HG03066 (cell line): Measurements from ENCODE around the gene KIAA0232.
"Not testable (repeated sequence)": the region's sequence is repeated elsewhere in the genome, so short reads cannot be mapped to it uniquely, and the experiment has no call there.

Experiments used
- ATAC-seq: cut with Tn5 transposase; IDR thresholded peaks from one replicate; pipeline ENCODE4 v1.9.1; 2021; ENCODE audit warnings: low read depth; ENCODE audit not compliant: unreplicated experiment

KIAA0232 gene

DNA sequence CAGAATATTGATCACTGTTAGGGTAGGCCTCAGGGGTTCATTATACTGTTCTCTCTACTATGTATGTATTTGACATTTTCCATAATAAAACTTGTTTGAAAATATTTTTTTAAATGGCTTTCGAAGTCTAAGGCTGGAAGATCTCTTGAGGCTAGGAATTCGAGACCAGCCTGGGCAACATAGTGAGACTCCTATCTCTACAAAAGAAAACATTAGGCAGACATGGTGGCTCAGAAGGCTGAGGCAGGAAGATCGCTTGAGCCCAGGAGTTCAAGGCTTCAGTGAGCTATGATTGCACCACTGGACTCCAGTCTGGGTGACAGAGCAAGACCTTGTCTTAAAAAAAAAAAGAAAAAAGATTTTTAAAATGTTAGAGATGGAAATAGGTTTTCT lies 111.6 kb downstream of the KIAA0232 start:
- ATAC-seq, result no peak

DNA sequence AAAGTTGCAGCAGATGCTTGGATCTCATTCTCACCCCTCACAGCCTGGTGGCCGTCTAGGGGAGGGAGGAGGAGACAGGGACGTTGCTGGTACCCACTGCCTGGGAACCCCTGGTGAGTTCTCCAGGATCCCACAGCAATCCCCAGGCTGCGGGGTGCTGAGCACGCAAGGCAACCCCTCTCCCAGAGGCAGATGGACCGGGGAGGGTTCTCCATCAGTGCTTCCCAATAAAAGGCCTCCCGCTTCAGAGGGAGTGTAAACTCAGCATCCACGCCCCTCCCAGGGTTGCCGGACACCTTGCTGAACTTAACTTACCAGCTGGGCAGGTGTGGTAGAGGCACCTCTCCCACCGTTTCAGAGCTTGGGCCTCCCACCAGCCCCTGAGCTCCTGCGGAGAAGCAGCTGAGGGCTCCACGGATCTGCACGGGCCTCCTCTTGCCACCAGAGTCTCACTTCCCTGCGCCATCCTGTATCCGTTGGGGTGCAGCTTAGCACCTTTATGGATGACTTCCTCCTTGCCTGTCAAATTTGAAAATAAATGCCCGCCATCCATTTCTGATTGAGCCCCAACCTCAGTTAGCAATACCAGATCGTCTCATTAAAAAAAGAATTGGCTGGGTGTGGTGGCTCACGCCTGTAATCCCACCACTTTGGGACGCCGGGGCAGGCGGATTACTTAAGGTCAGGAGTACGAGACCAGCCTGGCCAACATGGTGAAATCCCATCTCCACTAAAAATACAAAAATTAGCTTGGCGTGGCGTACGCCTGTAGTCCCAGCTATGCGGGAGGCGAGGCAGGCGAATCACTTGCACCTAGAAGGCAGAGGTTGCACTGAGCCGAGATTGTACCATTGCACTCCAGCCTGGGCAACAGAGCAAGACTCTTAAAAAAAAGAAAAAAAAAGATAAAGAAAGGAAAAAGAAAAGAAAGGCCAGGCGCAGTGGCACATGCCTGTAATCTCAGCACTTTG lies 112.3 kb downstream of the KIAA0232 start:
- no peak for ATAC-seq

DNA sequence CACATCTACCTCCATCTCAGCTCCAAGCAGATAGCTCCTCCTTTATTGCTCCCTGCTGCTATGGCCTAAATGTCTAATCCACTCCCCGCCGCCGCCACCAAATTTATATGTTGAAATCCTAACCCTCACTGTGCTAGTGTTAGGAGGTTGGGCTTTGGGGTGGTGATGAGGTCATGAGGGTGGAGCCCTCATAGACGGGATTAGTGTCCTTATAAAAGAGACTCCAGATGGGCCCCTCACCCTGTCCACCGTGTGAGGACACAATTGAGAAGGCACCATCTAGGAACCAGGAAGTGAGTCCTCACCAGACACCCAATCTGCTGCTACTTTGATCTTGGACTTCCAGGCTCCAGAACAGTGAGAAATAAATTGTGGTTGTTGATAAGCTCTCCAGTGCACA lies 113.5 kb downstream of the KIAA0232 start:
- ATAC-seq, result no peak

DNA sequence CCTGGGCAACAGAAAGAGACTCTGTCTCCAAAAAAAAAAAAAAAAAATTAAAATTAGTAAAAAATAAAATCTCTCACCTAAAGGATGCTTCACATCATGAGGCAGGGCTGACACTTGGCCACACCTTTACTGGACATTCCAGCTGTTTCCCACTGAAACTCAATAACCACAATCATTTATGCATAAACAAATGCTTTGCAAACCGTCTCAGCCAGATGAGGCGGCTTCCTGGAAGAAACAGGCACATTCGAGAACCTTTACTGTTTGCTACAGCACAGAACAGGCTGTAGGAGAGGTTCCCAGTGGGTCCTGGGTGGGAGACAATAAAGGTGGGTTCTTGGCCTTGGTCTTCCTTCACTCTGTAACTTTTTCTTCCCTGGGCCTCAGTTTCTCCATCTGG lies 116.2 kb downstream of the KIAA0232 start:
- ATAC-seq, result no peak

DNA sequence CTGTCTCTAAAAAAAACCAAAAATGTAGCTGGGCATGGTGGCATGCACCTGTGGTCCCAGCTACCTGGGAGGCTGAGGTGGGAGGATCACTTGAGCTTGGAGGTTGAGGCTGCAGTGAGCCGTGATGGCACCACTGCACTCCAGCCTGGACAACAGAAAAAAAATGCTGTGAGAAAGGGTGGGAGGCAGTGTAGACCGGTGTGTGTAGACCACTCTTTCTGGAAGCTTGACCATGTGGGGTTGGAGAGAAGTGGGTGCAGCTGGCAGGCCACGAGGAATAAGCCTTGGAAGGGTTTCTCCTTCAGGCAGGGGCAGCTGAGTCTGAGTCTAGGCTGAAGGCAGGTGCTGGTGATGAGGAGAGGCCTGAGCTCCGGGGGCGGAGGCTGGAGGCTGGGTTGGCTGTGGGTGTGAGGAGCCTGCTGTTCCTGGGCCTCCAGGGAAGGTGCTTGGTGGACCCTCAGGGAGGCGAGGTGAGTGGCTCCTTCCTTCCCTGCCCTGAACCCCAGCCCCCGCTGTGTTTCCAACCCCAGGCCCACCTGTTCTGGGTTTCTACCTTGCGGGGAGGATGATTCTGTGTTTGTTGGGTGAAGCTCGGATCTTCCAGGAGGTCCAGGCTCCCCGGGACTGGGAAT lies 117.8 kb downstream of the KIAA0232 start:
- ATAC-seq, result no peak

DNA sequence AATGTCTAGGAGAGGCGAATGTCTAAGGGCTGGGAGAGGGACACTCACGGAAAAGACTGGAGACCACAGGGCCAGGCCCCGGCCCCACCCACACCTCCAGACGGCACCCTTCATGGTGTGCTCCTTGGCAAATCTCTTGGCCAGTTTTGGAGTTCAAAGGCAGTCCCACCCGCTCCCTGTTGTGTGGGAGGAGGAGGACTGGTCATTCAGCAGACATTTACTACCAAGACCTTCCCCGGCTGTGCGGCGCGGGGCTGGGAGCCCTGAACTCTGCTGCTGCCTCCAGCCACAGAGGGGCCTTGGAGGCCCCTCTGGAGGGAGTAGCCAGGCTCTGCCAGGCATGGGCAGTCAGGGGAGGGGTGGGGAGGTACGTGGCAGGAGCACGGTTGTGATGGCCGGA lies 118.4 kb downstream of the KIAA0232 start:
- ATAC-seq, result no peak

DNA sequence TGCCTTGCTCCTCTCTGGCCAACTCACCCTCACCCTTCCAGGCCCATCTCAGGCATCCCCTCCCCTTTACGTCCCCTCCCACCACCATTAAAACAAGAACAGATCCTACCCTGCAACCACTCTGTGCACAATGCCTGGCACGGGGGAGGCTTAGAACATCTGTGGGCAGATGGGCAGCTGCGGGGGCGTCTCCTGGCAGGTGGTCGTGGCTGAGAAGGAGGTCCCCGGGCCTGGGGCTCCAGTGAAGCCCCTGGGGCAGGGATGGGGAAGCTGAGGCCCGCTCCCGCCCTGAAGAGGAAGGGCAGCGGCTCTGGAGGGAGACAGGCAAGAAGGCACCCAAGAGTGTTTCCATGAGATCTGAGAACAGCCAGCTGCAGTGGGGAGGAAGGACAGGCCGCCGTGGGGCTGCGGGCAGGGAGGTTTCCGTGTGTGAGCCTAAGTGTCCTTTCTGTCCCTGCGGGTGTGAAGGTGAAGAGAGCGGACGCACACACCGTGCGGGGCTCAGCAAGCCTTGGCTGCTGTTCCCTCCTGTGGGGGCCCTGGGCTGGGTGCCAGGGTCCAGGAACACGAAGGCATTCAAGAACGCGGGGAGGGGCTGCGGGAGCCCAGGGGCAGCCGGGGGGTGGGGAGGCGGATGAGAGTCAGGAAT lies 119.3 kb downstream of the KIAA0232 start:
- no peak for ATAC-seq

DNA sequence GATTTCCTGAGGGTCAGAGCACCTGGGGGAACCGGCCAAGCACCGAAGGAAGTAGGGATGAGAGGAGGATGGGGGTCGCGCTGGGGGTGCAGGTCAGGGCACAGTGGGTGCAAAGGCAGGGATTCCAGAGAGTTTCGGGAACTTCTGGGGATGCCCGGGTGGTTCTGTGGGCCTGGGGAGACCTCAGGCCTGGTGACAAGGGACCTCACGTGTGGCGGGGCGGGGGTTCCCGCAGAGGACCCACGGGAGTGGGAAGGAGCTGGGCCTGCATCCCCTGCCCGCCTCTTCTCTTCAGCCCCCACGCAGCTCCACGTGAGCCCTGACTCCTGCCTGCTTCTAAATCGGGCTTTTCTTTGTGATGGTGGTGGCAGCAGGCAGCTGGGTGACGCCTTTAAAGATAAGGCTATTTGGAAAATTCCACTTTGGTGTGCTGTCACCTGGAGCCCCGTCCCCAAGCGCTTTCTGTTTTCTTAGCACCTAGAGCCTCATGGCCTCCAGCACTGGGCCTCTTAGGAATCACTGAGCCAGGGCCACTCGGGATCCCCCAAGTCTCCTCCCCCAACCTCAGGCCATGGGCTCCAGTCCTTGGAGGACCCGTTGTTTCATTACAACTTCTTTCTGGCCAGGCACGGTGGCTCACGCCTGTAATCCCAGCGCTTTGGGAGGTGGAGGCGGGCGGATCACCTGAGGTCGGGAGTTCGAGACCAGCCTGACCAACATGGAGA lies 120.0 kb downstream of the KIAA0232 start:
- ATAC-seq, result no peak

DNA sequence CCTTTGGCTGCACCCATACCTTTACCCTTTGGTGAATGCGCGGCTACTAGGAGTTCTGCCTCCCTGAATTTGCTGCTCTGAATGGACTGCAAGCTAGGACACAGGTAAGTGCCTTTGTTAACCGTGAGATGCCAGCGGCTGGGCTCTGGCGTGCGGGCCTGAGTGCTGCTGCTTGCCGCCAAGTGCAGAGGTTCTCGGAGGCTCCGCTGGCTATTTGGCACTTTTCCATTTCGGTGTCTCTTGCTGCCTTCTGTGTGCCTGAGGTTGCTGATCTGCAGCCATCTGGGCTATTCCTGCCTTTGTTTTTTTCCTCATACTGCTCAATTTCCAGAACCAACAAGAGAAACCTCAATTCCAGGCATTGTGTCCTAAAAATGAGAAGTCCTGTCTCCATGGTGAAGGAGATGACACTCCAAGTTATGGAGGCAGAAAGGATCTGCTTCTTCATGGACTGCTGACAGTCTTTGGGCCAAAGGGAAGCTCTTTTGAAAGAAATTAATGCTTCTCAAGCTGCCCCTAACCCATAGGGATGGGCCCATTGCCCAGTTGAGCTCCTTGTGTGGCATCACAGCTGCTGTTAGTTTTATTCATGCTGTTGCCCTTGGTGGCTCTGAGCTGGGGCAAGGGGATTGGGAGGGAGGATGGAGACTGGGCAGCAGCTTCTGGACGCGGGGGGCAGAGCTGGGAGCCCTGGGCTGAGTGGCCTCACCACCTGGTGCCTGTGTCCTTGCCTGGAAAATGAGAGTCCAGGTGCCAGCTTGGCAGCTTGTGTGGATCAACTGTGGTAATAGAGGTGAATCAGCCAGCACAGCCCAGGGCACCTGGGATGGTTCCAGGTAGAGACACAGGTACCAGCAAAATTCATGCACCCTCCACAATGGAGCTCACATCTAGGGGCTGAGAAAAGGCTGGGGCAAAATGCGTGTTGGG lies 123.3 kb downstream of the KIAA0232 start:
- no peak for ATAC-seq

DNA sequence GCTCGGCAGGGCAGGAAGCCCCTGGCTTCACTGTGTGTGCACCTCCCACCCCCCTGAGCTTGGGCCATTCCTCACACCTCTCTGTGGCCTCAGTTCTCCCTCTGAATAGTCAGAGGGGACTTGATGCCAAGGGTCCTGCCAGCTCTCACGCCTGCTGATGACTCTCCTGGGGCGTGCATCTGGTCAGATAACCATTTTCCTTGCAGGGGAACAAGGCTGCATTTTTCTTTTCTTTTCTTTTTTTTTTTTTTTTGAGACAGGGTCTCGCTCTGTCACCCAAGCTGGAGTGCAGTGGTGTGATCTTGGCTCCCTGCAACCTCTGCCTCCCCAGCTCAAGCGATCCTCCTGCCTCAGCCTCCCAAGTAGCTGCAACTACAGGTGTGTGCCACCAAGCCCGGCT lies 124.0 kb downstream of the KIAA0232 start:
- ATAC-seq, result not testable (repeated sequence)

DNA sequence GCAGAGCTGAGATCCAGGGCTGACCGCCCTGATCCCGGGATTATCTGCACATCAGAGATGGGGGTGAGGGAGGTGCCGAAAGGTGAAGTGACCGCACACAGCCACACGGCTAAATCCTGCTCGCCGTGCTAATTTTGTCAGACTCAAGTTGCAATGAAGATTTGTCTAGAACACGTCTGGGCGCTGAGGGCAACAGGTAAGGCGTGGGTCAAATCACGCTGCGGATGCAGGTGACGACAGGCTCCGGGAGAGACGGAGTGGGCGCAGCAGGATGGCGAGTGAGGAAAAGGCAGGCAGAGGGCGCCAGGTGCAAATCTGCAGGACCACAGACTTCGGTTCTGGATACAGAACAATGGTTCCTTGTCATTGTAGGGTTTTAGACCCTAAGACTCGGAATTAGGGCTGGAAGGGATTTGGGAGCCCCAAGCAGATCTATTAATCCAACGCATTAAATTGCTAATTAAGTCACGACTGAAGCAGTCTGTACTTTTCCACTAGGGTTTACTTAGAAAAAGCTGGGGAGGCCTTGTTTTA lies 125.2 kb downstream of the KIAA0232 start:
- ATAC-seq, result no peak

DNA sequence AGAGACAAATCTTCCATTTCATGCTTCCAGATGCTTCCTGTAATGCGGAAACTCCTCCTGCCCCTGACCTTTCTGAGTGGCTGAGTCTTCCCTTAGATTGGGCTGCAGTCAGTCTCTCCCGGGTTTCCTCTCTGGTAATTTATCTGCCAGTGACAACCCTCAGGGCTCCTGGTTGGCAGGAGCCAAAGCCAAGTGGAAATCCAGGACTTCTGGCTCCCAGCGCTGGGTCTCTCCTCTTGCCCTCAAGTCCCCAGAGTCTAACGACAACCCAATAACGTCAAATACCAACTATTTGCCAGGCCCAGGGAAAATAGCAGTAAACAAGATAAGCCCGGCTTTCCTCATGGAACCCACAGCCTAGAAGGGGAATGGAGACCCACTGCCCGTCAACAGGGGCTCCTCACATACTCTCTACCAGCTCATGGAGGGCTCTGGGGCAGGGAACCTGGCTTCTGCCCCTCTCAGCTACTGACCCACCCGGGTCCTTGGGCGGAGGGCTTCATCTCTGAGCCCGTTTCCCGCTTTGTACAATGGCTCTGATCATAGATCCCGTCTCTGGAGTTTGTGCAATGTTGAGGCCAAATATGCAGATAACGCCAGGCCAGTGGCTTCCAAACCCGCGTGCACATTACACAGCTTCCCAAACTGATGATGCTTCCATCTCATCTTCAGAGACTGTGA lies 126.0 kb downstream of the KIAA0232 start:
- no peak for ATAC-seq

DNA sequence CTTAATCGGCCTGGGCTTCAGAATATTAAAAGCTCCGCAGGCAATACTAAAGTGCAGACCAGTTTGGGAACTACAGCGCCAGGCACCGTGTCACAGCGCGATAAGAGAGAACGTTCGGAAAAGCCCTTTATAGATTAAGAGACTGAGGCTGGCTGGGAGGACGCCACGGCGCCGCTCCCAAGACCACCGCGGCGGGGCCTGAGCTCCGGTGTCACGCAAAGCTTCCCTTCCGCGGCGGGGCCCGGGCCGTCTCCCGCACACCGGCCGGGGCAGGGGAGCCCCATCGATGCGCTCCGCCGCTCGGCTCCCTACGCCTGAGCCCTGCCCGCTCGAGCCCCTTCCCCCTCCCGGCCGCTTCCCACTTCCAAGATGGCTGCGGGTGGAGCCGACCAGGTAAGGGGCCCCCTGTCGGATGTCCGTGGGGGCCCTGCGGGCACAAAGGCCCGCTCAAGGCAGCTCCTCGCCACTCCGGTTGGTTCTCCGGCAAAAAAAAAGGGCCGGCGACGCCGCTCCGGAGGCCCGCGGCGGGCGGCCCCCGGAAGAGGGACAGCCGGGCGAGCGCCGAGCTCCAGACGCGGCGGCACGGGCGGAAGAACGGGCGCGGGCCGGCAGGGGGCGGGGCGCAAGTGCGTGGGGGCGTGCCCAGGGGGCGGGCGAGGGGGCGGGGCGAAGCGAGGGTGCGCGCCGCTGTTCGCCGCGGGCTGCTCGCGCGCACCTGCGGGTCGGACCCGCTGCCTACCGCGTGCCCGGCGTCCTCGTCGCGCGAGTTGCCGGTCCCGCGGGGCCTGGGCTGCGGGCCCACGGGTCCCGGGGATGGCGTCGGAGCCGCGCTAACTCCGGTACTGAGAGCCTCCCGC lies 126.8 kb downstream of the KIAA0232 start, which contains the start of gene TBC1D14:
Gene TBC1D14, plus strand, starts transcription at position 714 of the 857 bp plus-strand sequence. CDS start 13,564 bp downstream, outside the sequence.
- ATAC-seq, result peak; percentile 88

DNA sequence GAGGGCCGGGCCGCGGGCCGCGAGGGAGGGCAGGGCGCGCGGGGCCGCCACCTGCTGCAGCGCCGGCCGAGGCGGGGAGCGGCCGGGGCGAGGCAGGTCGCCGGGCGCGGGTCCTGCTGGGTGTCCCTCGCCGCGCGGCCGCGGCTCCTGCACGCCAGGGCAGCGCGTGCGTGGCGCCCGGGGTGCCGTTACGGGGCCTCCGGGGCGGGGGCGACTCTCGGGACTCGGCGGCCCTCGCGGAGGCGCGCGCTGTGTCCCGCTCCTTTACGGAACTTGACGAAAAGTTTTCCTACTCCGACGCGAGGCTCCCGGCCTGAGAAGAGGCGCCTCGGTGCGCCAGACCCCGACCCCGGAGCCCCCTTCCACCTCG lies 127.4 kb downstream of the KIAA0232 start:
- ATAC-seq, result peak; percentile 27

DNA sequence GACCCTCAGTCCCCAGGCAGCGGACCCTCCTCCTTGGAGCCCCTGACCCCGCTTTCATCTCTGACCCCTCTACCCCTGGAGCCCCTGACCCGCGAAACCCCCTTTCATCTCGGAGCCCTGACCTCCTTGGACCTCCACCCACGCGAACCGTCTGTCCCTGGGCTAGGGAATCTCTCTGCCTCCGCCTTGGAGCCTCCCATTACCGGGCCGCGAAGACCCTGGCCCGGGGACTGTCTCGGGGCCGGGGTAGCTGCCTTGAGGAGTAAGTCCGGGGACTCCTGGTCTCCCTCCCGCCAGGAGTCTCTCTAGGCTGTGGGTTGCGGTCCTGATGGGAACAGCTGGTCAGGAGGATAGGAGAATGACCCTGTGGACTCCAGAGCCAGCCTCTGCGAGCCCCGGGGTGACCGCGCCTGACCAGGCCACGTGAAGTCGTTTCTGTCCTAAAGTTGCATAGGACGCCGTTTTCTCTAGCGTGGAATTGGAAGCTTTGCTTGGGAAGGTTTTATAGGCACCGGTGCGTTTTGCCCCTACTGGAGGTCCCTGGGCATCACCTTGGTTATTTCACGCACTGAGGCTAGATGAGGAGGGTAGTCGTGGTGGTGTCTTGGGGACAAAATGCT lies 127.9 kb downstream of the KIAA0232 start:
- ATAC-seq, result no peak

DNA sequence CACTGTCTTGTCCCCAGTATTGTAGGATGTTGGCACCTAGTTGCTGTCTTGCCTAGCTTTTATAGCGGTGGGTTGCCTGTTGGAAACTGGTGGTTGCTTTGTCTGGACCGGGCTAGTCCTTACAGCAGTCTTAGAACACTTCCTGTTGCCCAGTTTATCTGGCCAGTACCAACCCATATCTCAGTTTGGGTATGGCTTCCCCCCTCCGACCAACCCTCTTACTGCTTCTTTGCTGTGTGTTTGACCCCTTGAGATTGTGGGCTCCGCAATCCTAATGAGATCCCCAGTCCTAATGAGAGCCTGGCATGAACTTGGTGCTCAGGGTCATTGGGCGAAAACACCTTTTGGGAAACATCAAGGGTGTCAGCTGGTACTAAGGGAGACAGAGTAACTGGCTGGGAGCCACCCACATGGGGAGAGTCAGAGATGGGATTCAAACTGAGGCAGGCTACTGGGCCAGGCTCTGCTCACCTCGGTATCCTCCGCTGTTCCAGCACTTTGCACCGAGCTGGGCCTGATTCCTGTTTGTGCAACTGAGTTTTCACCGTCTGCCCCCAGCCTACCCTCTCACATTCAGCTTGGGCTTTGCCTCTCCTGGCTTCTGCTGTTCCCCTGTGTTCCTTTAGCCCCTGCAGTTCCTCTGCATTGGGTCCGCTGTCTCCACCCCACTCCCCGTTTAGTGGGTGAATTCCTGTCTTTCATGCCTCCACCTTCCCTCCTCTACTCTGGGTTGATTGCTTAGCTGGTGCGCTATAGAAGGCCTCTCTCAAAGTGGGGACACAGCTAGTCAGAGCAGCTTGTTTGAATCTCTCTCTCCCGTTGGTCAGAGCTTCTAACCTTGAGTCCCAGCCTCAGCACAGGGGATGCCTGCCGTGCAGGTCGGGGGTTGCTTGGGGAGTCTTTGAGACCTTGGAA lies 128.7 kb downstream of the KIAA0232 start:
- no peak for ATAC-seq
